Liver (tissue), 9 donors: ENCODE measurements around the gene TMEM131. TPM values are rescaled to one million over a fixed set of nuclear protein-coding genes. Genes with fewer than 3 reads are reported as not detected.

Experiments used
- DNase-seq: peaks from one replicate; pipeline ENCODE4 v3.0.0-alpha.2; 2017; ENCODE audit warnings: low spot score
- H3K27ac ChIP-seq, 2 donors: one replicate each; pipeline ENCODE4 v1.7.0; 2013; ENCODE audit warnings: inconsistent platforms in 2 of 2, low read length in 2 of 2, control low read depth in 1 of 2, low read depth in 1 of 2, mild to moderate bottlenecking in 1 of 2
- H3K27me3 ChIP-seq, 4 donors: one replicate each; pipeline versions ENCODE4 v1.6.1 to v1.7.0; 2013; ENCODE audit warnings: low read length in 3 of 4, inconsistent platforms in 1 of 4, mild to moderate bottlenecking in 1 of 4, moderate library complexity in 1 of 4; ENCODE audit not compliant: control insufficient read depth in 4 of 4, insufficient read depth in 4 of 4
- H3K36me3 ChIP-seq, 4 donors: one replicate each; pipeline versions ENCODE4 v1.6.1 to v1.7.0; 2013; ENCODE audit warnings: low read length in 3 of 4, mild to moderate bottlenecking in 3 of 4, low read depth in 1 of 4, moderate library complexity in 1 of 4; ENCODE audit not compliant: control insufficient read depth in 4 of 4, insufficient read depth in 3 of 4
- H3K4me1 ChIP-seq, 4 donors: one replicate each; pipeline versions ENCODE4 v1.6.1 to v1.7.0; 2013; ENCODE audit warnings: low read length in 3 of 4, mild to moderate bottlenecking in 3 of 4, moderate library complexity in 1 of 4; ENCODE audit not compliant: control insufficient read depth in 4 of 4, insufficient read depth in 4 of 4
- H3K4me3 ChIP-seq, 3 donors: one replicate each; pipeline versions ENCODE4 v1.6.1 to v1.7.0; 2013; ENCODE audit warnings: low read length in 3 of 3, control low read depth in 1 of 3, low read depth in 1 of 3, mild to moderate bottlenecking in 1 of 3
- H3K9ac ChIP-seq, 2 donors: one replicate each; pipeline ENCODE4 v1.7.0; 2013; ENCODE audit warnings: low read length in 2 of 2, mild to moderate bottlenecking in 2 of 2, moderate library complexity in 2 of 2, control low read depth in 1 of 2, low read depth in 1 of 2
- H3K9me3 ChIP-seq, 4 donors: one replicate each; pipeline versions ENCODE4 v1.6.1 to v1.7.0; 2013; ENCODE audit warnings: low read length in 3 of 4; ENCODE audit not compliant: control insufficient read depth in 4 of 4
- CTCF ChIP-seq: fragments of 150-350 bp; IDR thresholded peaks from 2 replicates; pipeline ENCODE4 v1.5.1; 2017; ENCODE audit warnings: improper control_type of control experiment, low read depth, low read length; ENCODE audit not compliant: missing input control
- EGR1 ChIP-seq, 2 donors: IDR thresholded peaks; 2 replicates each; pipeline ENCODE4 v1.6.1; 2016 to 2018; ENCODE audit warnings: antibody characterized with exemption in 2 of 2, low read depth in 2 of 2
- FOXA1 ChIP-seq: IDR thresholded peaks from 2 replicates; pipeline ENCODE4 v1.6.1; 2016; ENCODE audit warnings: antibody characterized with exemption
- FOXA2 ChIP-seq: IDR thresholded peaks from 2 replicates; pipeline ENCODE4 v1.6.1; 2016; ENCODE audit warnings: antibody characterized with exemption
- GABPA ChIP-seq, 2 donors: IDR thresholded peaks in 1 of 2; conservative IDR thresholded peaks in 1 of 2; 2 replicates each; pipeline ENCODE4 v1.6.1; 2016; ENCODE audit warnings: antibody characterized with exemption in 2 of 2, mild to moderate bottlenecking in 1 of 2, moderate library complexity in 1 of 2
- HNF4A ChIP-seq, 2 donors: conservative IDR thresholded peaks; 2 replicates each; pipeline ENCODE4 v1.6.1; 2016; ENCODE audit warnings: antibody characterized with exemption in 2 of 2, mild to moderate bottlenecking in 2 of 2
- HNF4G ChIP-seq: IDR thresholded peaks from 2 replicates; pipeline ENCODE4 v1.6.1; 2016; ENCODE audit warnings: antibody characterized with exemption
- JUND ChIP-seq, 2 donors: IDR thresholded peaks; 2 replicates each; pipeline ENCODE4 v1.6.1; 2016; ENCODE audit warnings: antibody characterized with exemption in 2 of 2
- MAX ChIP-seq: IDR thresholded peaks from 2 replicates; pipeline ENCODE4 v1.6.1; 2016; ENCODE audit warnings: antibody characterized with exemption
- NR2F2 ChIP-seq: IDR thresholded peaks from 2 replicates; pipeline ENCODE4 v1.6.1; 2016; ENCODE audit warnings: antibody characterized with exemption
- RAD21 ChIP-seq, 2 donors: IDR thresholded peaks; 2 replicates each; pipeline ENCODE4 v1.6.1; 2016; ENCODE audit warnings: antibody characterized with exemption in 2 of 2, mild to moderate bottlenecking in 2 of 2
- REST ChIP-seq: IDR thresholded peaks from 2 replicates; pipeline ENCODE4 v1.6.1; 2016; ENCODE audit warnings: antibody characterized with exemption, mild to moderate bottlenecking
- RXRA ChIP-seq, 2 donors: IDR thresholded peaks; 2 replicates each; pipeline ENCODE4 v1.6.1; 2017 to 2018; ENCODE audit warnings: antibody characterized with exemption in 2 of 2, mild to moderate bottlenecking in 1 of 2
- SP1 ChIP-seq: IDR thresholded peaks from 2 replicates; pipeline ENCODE4 v1.6.1; 2018; ENCODE audit warnings: antibody characterized with exemption, mild to moderate bottlenecking
- TAF1 ChIP-seq: conservative IDR thresholded peaks from 2 replicates; pipeline ENCODE4 v1.6.1; 2016; ENCODE audit warnings: antibody characterized with exemption, mild to moderate bottlenecking
- YY1 ChIP-seq: IDR thresholded peaks from 2 replicates; pipeline ENCODE4 v1.6.1; 2016; ENCODE audit warnings: antibody characterized with exemption, mild to moderate bottlenecking
- polyA plus RNA-seq, 2 donors: library from polyadenylated mRNA; stranded (reverse) in 1 of 2; unstranded in 1 of 2; fragments of 200-250 nt in 1 of 2; fragments of >200 nt in 1 of 2; fragmentation: Nextera tagmentation in 1 of 2; extraction: Ambion mirVana in 1 of 2; gene quantifications; one replicate each; pipeline versions ENCODE4 v1.2.1 to v1.2.3, GENCODE V29; 2013 to 2015
- total RNA-seq, 2 donors: library from RNA; depleted of rRNA; stranded (reverse); fragments of >200 nt; gene quantifications; one replicate each; pipeline ENCODE4 v1.2.3, GENCODE V29; 2014
- TF ChIP-seq, protein P1 (sequence below): IDR thresholded peaks from 2 replicates; pipeline ENCODE4 v1.6.1; 2016; ENCODE audit warnings: antibody characterized with exemption
- TF ChIP-seq, protein P2 (sequence below): IDR thresholded peaks from 2 replicates; pipeline ENCODE4 v1.6.1; 2016; ENCODE audit warnings: antibody characterized with exemption
- donor health status: healthy.
- donor health status: healthy.
- donor health status: healthy.
- donor health status: healthy.
- donor health status: healthy.

The TMEM131 gene
- total and polyA plus RNA-seq, 4 donors = 6.1 to 22.8 (median 11.2) TPM

GRCh38 chr2:97931858-97932225, 63.9 kb downstream of the TMEM131 start:
- peaks cover 0 to 27% (median 26%) of the 10 kb centered on the region in 4 donors for H3K4me1 ChIP-seq
- H3K27me3 ChIP-seq = no peaks in the 10 kb centered on the region
- no peak overlapping the region for H3K9ac ChIP-seq
- no peaks in the 10 kb centered on the region for H3K36me3 ChIP-seq
- DNase-seq = no peak
- no peak for TF ChIP-seq MAX
- TF ChIP-seq HNF4G = no peak
- no peak for TF ChIP-seq YY1
- TF ChIP-seq, protein P1, sequence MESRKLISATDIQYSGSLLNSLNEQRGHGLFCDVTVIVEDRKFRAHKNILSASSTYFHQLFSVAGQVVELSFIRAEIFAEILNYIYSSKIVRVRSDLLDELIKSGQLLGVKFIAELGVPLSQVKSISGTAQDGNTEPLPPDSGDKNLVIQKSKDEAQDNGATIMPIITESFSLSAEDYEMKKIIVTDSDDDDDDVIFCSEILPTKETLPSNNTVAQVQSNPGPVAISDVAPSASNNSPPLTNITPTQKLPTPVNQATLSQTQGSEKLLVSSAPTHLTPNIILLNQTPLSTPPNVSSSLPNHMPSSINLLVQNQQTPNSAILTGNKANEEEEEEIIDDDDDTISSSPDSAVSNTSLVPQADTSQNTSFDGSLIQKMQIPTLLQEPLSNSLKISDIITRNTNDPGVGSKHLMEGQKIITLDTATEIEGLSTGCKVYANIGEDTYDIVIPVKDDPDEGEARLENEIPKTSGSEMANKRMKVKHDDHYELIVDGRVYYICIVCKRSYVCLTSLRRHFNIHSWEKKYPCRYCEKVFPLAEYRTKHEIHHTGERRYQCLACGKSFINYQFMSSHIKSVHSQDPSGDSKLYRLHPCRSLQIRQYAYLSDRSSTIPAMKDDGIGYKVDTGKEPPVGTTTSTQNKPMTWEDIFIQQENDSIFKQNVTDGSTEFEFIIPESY = no peak
- TF ChIP-seq TAF1 = no peak
- TF ChIP-seq RXRA (IDR thresholded peaks at IDR 0.05) = no peak
- TF ChIP-seq FOXA2 = no peak
- TF ChIP-seq HNF4A (conservative IDR thresholded peaks at IDR 0.05) = no peak
- TF ChIP-seq NR2F2 = no peak
- TF ChIP-seq JUND (IDR thresholded peaks at IDR 0.05) = no peak
- TF ChIP-seq SP1 = no peak
- no peak for TF ChIP-seq GABPA (IDR thresholded peaks at IDR 0.05 in 1 of 2, conservative IDR thresholded peaks at IDR 0.05 in 1 of 2)
- TF ChIP-seq RAD21 (IDR thresholded peaks at IDR 0.05) = no peak
- TF ChIP-seq REST = no peak
- no peak for TF ChIP-seq EGR1 (IDR thresholded peaks at IDR 0.05; ENCODE audit: low read depth in 2 of 2)
- no peak for TF ChIP-seq CTCF
- no peak for TF ChIP-seq FOXA1
- TF ChIP-seq, protein P2, sequence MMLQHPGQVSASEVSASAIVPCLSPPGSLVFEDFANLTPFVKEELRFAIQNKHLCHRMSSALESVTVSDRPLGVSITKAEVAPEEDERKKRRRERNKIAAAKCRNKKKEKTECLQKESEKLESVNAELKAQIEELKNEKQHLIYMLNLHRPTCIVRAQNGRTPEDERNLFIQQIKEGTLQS = no peak
- no peak overlapping the region for H3K4me3 ChIP-seq
- no peaks in the 10 kb centered on the region for H3K9me3 ChIP-seq
- no peak overlapping the region for H3K27ac ChIP-seq
